Measurements from ENCODE around the gene NME7. TPM values are rescaled to one million over a fixed set of nuclear protein-coding genes. Genes with fewer than 3 reads are reported as not detected.

The NME7 gene
- total and polyA plus RNA-seq, 4 donors = 7.8 to 26.5 (median 9.4) TPM

DNA sequence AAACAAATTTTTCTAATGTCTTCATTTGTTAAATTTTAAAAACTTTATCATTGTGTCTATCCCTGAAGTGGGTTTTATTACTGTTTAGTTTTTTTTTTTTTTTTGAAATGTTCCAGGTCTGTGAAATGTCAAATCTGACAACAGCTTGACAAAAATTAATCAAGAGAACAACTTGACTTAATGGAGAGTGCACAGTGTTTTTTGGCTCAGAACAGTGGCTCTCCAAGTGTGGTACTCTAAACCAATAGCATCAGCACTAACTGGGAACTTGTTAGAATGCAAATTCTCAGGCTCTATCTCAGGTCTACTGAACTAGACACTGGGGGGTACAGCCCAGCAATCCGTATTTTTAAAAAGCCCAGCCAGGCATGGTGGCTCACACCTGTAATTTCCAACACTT is 211.9 kb downstream of the NME7 start:
- 97% methylated on average over 1 of the region's 1 CpG for WGBS
- DNase-seq (ENCODE audit: low spot score) = no peak
- TF ChIP-seq, protein P1, sequence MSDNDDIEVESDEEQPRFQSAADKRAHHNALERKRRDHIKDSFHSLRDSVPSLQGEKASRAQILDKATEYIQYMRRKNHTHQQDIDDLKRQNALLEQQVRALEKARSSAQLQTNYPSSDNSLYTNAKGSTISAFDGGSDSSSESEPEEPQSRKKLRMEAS (IDR thresholded peaks at IDR 0.05) = no peak
- TF ChIP-seq HNF4A (conservative IDR thresholded peaks at IDR 0.05) = no peak
- TF ChIP-seq GABPA (IDR thresholded peaks at IDR 0.05 in 1 of 2, conservative IDR thresholded peaks at IDR 0.05 in 1 of 2) = no peak
- TF ChIP-seq, protein P2, sequence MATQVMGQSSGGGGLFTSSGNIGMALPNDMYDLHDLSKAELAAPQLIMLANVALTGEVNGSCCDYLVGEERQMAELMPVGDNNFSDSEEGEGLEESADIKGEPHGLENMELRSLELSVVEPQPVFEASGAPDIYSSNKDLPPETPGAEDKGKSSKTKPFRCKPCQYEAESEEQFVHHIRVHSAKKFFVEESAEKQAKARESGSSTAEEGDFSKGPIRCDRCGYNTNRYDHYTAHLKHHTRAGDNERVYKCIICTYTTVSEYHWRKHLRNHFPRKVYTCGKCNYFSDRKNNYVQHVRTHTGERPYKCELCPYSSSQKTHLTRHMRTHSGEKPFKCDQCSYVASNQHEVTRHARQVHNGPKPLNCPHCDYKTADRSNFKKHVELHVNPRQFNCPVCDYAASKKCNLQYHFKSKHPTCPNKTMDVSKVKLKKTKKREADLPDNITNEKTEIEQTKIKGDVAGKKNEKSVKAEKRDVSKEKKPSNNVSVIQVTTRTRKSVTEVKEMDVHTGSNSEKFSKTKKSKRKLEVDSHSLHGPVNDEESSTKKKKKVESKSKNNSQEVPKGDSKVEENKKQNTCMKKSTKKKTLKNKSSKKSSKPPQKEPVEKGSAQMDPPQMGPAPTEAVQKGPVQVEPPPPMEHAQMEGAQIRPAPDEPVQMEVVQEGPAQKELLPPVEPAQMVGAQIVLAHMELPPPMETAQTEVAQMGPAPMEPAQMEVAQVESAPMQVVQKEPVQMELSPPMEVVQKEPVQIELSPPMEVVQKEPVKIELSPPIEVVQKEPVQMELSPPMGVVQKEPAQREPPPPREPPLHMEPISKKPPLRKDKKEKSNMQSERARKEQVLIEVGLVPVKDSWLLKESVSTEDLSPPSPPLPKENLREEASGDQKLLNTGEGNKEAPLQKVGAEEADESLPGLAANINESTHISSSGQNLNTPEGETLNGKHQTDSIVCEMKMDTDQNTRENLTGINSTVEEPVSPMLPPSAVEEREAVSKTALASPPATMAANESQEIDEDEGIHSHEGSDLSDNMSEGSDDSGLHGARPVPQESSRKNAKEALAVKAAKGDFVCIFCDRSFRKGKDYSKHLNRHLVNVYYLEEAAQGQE (IDR thresholded peaks at IDR 0.05) = no peak
- TF ChIP-seq FOXA1 (IDR thresholded peaks at IDR 0.05) = no peak
- TF ChIP-seq, protein P3, sequence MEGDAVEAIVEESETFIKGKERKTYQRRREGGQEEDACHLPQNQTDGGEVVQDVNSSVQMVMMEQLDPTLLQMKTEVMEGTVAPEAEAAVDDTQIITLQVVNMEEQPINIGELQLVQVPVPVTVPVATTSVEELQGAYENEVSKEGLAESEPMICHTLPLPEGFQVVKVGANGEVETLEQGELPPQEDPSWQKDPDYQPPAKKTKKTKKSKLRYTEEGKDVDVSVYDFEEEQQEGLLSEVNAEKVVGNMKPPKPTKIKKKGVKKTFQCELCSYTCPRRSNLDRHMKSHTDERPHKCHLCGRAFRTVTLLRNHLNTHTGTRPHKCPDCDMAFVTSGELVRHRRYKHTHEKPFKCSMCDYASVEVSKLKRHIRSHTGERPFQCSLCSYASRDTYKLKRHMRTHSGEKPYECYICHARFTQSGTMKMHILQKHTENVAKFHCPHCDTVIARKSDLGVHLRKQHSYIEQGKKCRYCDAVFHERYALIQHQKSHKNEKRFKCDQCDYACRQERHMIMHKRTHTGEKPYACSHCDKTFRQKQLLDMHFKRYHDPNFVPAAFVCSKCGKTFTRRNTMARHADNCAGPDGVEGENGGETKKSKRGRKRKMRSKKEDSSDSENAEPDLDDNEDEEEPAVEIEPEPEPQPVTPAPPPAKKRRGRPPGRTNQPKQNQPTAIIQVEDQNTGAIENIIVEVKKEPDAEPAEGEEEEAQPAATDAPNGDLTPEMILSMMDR (IDR thresholded peaks at IDR 0.05; ENCODE audit: low read depth, low read length, missing input control) = no peak
- no peak for TF ChIP-seq NR2F2 (IDR thresholded peaks at IDR 0.05)
- TF ChIP-seq, protein P4, sequence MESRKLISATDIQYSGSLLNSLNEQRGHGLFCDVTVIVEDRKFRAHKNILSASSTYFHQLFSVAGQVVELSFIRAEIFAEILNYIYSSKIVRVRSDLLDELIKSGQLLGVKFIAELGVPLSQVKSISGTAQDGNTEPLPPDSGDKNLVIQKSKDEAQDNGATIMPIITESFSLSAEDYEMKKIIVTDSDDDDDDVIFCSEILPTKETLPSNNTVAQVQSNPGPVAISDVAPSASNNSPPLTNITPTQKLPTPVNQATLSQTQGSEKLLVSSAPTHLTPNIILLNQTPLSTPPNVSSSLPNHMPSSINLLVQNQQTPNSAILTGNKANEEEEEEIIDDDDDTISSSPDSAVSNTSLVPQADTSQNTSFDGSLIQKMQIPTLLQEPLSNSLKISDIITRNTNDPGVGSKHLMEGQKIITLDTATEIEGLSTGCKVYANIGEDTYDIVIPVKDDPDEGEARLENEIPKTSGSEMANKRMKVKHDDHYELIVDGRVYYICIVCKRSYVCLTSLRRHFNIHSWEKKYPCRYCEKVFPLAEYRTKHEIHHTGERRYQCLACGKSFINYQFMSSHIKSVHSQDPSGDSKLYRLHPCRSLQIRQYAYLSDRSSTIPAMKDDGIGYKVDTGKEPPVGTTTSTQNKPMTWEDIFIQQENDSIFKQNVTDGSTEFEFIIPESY (IDR thresholded peaks at IDR 0.05) = no peak
- no peak for TF ChIP-seq JUND (IDR thresholded peaks at IDR 0.05)
- TF ChIP-seq RAD21 (IDR thresholded peaks at IDR 0.05) = no peak
- TF ChIP-seq TAF1 (conservative IDR thresholded peaks at IDR 0.05) = no peak
- TF ChIP-seq SP1 (IDR thresholded peaks at IDR 0.05) = no peak
- TF ChIP-seq YY1 (IDR thresholded peaks at IDR 0.05) = no peak
- TF ChIP-seq, protein P5, sequence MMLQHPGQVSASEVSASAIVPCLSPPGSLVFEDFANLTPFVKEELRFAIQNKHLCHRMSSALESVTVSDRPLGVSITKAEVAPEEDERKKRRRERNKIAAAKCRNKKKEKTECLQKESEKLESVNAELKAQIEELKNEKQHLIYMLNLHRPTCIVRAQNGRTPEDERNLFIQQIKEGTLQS (IDR thresholded peaks at IDR 0.05) = no peak
- no peak for TF ChIP-seq EGR1 (IDR thresholded peaks at IDR 0.05; ENCODE audit: low read depth in 2 of 2)
- no peak for TF ChIP-seq FOXA2 (IDR thresholded peaks at IDR 0.05)
- TF ChIP-seq RXRA (IDR thresholded peaks at IDR 0.05) = no peak
- no peak for TF ChIP-seq HNF4G (IDR thresholded peaks at IDR 0.05)

More for the DNA sequence above, 211.9 kb downstream of the NME7 start:
- Histone ChIP-seq H3K36me3 (ENCODE audit: control insufficient read depth in 4 of 4, insufficient read depth in 3 of 4, low read depth in 1 of 4, low read length in 3 of 4) (no peaks in the 10 kb centered on the region), H3K4me1 (ENCODE audit: control insufficient read depth in 4 of 4, insufficient read depth in 4 of 4, low read length in 3 of 4) (peaks cover 0 to under 1% (median under 1%) of the 10 kb centered on the region in 4 donors), H3K9me3 (ENCODE audit: control insufficient read depth in 4 of 4, low read length in 3 of 4) (no peaks in the 10 kb centered on the region), H3K27me3 (ENCODE audit: control insufficient read depth in 4 of 4, insufficient read depth in 4 of 4, low read length in 3 of 4) (no peaks in the 10 kb centered on the region), H3K9ac (ENCODE audit: low read depth in 1 of 2, low read length in 2 of 2) (no peak overlapping the region), H3K27ac (ENCODE audit: low read depth in 1 of 2, low read length in 2 of 2) (no peak overlapping the region), H3K4me3 (ENCODE audit: low read depth in 1 of 3, low read length in 3 of 3) (no peak overlapping the region)

Data from liver (tissue), 9 donors.